Hematopoietic multipotent progenitor cell treated with erythropoietin and hydrocortisone succinate and interleukin-3 and kit ligand, for 8 days (in vitro differentiated cells): ENCODE measurements around the gene ADGRL3.

Source experiments
- DNase-seq: peaks from one replicate; pipeline ENCODE4 v3.0.0-alpha.2; 2015

ADGRL3 gene

GRCh38 chr4:61292322-61292721, 92.2 kb downstream of the ADGRL3 start:
- DNase-seq = no peak

GRCh38 chr4:61293707-61294400, 93.7 kb downstream of the ADGRL3 start:
- DNase-seq = no peak

- no peak for DNase-seq
Measured at GRCh38 chr4:61294936-61295335, 94.8 kb downstream of the ADGRL3 start.

- DNase-seq = no peak
Measured at GRCh38 chr4:61296144-61296543, 96.0 kb downstream of the ADGRL3 start.

GRCh38 chr4:61298178-61298740, 98.1 kb downstream of the ADGRL3 start:
- DNase-seq = no peak

GRCh38 chr4:61299316-61299715, 99.2 kb downstream of the ADGRL3 start:
- DNase-seq = no peak

- DNase-seq = no peak
Measured at GRCh38 chr4:61300266-61300844, 100.2 kb downstream of the ADGRL3 start.

GRCh38 chr4:61301271-61301670, 101.1 kb downstream of the ADGRL3 start:
- no peak for DNase-seq

- no peak for DNase-seq
Measured at GRCh38 chr4:61308033-61308432, 107.9 kb downstream of the ADGRL3 start.

GRCh38 chr4:61309616-61310015, 109.5 kb downstream of the ADGRL3 start:
- no peak for DNase-seq

GRCh38 chr4:61312526-61312925, 112.4 kb downstream of the ADGRL3 start:
- DNase-seq = no peak

GRCh38 chr4:61318431-61318830, 118.3 kb downstream of the ADGRL3 start:
- DNase-seq = no peak

GRCh38 chr4:61319156-61319555, 119.0 kb downstream of the ADGRL3 start:
- DNase-seq = no peak

- no peak for DNase-seq
Measured at GRCh38 chr4:61320154-61320553, 120.0 kb downstream of the ADGRL3 start.

- no peak for DNase-seq
Measured at GRCh38 chr4:61320631-61321030, 120.5 kb downstream of the ADGRL3 start.

GRCh38 chr4:61332693-61333092, 132.6 kb downstream of the ADGRL3 start:
- no peak for DNase-seq

GRCh38 chr4:61333490-61333889, 133.4 kb downstream of the ADGRL3 start:
- no peak for DNase-seq

GRCh38 chr4:61335241-61335763, 135.2 kb downstream of the ADGRL3 start:
- DNase-seq = no peak

GRCh38 chr4:61336488-61336887, 136.4 kb downstream of the ADGRL3 start:
- no peak for DNase-seq

- DNase-seq = no peak
Measured at GRCh38 chr4:61336916-61337315, 136.8 kb downstream of the ADGRL3 start.

GRCh38 chr4:61342061-61342460, 141.9 kb downstream of the ADGRL3 start:
- DNase-seq = no peak

GRCh38 chr4:61350932-61351331, 150.8 kb downstream of the ADGRL3 start:
- DNase-seq = no peak

GRCh38 chr4:61356696-61357095, 156.6 kb downstream of the ADGRL3 start:
- DNase-seq = no peak

GRCh38 chr4:61359301-61359700, 159.2 kb downstream of the ADGRL3 start:
- no peak for DNase-seq
